Tibial nerve (tissue), 3 donors: ENCODE results near the gene LUC7L2.

Experiments used
- CTCF ChIP-seq, 5 experiments: fragments of 200-600 bp in 3 of 5; fragments of 450-650 bp in 2 of 5; sonication (generic) in 3 of 5; IDR thresholded peaks; one replicate each; pipeline ENCODE4 v1.5.1; 2016 to 2019; ENCODE audit warnings: antibody characterized with exemption in 5 of 5, mild to moderate bottlenecking in 3 of 5, moderate library complexity in 2 of 5
- POLR2A ChIP-seq, 2 donors: fragments of 450-650 bp; IDR thresholded peaks; one replicate each; pipeline ENCODE4 v1.6.1; 2017; ENCODE audit warnings: antibody characterized with exemption in 2 of 2, mild to moderate bottlenecking in 2 of 2, moderate library complexity in 2 of 2

- TF ChIP-seq CTCF (IDR thresholded peaks at IDR 0.05) (no peak), POLR2A (IDR thresholded peaks at IDR 0.05) (no peak)
Observed at GRCh38 chr7:139374246-139374645, 14.6 kb downstream of the LUC7L2 start.
